HFFc6 (cell line): ENCODE measurements around the gene DYRK1B. TPM values are rescaled to one million over a fixed set of nuclear protein-coding genes. Genes with fewer than 3 reads are reported as not detected.

Source experiments
- DNase-seq: peaks from one replicate; pipeline ENCODE4 v3.0.0-alpha.2; 2018
- H3K27ac Mint-ChIP-seq: 2 replicates; pipeline ENCODE4 v1.8.0; 2020; ENCODE audit warnings: mild to moderate bottlenecking, mixed read lengths
- H3K27me3 Mint-ChIP-seq: 2 replicates; pipeline ENCODE4 v1.8.0; 2021; ENCODE audit warnings: mild to moderate bottlenecking, moderate library complexity, mixed read lengths; ENCODE audit not compliant: insufficient read depth
- H3K36me3 Mint-ChIP-seq: 2 replicates; pipeline ENCODE4 v1.8.0; 2021; ENCODE audit warnings: low read depth, mixed read lengths
- H3K4me1 Mint-ChIP-seq: 2 replicates; pipeline ENCODE4 v1.8.0; 2020; ENCODE audit warnings: low read depth, mixed read lengths
- H3K4me3 Mint-ChIP-seq: 2 replicates; pipeline ENCODE4 v1.8.0; 2020; ENCODE audit warnings: mild to moderate bottlenecking, moderate library complexity, mixed read lengths
- H3K9me3 Mint-ChIP-seq: 2 replicates; pipeline ENCODE4 v1.8.0; 2020; ENCODE audit warnings: mild to moderate bottlenecking, mixed read lengths
- total RNA-seq, 6 experiments: library from RNA; stranded (reverse); fragmentation: NEBNext Ultra II Directional; extraction: Animal tissue kit (Norgen Biotek cat#: 25700); gene quantifications; 2 replicates in 1 of 6; 3 replicates in 5 of 6; pipeline ENCODE4 v1.2.3, GENCODE V29; 2021
- TF ChIP-seq, protein P1 (sequence below): fragments of 200-600 bp; sonication (generic); IDR thresholded peaks from 2 replicates; pipeline ENCODE4 v1.5.0; 2021; ENCODE audit warnings: antibody characterized with exemption, mild to moderate bottlenecking

Gene DYRK1B
- total RNA-seq, 6 experiments from 2014 or later = 8.9 to 20.2 (median 12.7) TPM

GRCh38 chr19:39830847-39831246, 3.1 kb downstream of the DYRK1B start:
- Mint-ChIP-seq H3K27ac (peak overlapping the region; percentile 6), H3K4me3 (no peak overlapping the region), H3K27me3 (peaks cover 2% of the 10 kb centered on the region), H3K36me3 (peaks cover 44% of the 10 kb centered on the region), H3K4me1 (peaks cover 27% of the 10 kb centered on the region), H3K9me3 (no peaks in the 10 kb centered on the region)
- no peak for DNase-seq
- TF ChIP-seq, protein P1, sequence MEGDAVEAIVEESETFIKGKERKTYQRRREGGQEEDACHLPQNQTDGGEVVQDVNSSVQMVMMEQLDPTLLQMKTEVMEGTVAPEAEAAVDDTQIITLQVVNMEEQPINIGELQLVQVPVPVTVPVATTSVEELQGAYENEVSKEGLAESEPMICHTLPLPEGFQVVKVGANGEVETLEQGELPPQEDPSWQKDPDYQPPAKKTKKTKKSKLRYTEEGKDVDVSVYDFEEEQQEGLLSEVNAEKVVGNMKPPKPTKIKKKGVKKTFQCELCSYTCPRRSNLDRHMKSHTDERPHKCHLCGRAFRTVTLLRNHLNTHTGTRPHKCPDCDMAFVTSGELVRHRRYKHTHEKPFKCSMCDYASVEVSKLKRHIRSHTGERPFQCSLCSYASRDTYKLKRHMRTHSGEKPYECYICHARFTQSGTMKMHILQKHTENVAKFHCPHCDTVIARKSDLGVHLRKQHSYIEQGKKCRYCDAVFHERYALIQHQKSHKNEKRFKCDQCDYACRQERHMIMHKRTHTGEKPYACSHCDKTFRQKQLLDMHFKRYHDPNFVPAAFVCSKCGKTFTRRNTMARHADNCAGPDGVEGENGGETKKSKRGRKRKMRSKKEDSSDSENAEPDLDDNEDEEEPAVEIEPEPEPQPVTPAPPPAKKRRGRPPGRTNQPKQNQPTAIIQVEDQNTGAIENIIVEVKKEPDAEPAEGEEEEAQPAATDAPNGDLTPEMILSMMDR = no peak

DNA sequence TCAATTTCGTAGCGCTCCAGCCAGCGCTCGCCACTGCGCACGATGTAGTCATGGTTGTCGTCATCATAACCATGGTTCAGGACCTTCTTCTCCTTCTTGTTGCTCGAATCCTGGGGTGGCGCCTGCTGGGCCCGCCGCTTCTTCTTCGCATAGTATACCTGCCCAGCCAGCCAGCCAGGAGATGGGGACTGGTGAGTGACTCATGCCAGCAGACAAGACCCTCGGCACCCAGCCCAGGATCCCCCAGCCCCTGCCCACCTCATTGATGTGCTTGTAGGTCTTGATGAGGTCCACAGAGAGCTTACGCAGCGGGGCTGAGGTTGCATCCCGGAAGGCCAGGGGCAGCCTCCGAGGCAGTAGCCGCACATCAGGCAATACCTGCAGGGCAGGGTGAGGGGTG, 3.6 kb downstream of the DYRK1B start:
- peaks cover 27% of the 10 kb centered on the region for H3K4me1 Mint-ChIP-seq
- DNase-seq = no peak
- peaks cover 2% of the 10 kb centered on the region for H3K27me3 Mint-ChIP-seq
- TF ChIP-seq, protein P1 = no peak
- no peak overlapping the region for H3K4me3 Mint-ChIP-seq
- H3K9me3 Mint-ChIP-seq = no peaks in the 10 kb centered on the region
- H3K27ac Mint-ChIP-seq = no peak overlapping the region
- H3K36me3 Mint-ChIP-seq = peaks cover 44% of the 10 kb centered on the region

DNA sequence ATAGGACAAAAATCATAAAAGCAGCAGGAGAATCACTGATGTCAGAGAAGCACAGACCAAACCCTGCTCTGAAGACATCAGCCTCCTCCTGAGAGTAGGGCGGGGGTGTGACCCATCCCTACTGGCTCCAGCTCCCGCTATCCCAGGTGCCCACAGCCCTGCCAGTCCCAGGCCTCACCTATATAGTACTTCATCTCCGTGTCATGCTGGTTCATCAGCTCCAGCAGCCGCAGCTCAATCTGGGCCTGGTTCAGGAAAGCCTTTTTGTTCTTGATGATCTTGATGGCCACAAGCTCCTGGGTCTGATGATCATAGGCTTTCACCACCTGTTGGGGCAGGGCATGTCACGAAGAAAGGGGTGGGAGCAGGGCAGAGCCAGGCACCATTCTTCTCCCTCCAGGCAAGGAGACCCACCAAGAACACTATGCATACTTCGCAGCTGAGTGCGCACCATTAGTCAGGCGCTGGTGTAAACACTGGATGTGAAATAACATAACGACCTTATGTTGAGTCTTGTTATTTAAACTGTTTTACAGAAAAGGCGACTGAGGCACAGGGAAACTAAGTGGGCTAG, 4.2 kb downstream of the DYRK1B start:
- Mint-ChIP-seq H3K4me3 (no peak overlapping the region), H3K4me1 (peaks cover 27% of the 10 kb centered on the region), H3K36me3 (peaks cover 43% of the 10 kb centered on the region), H3K27ac (no peak overlapping the region), H3K9me3 (no peaks in the 10 kb centered on the region), H3K27me3 (peaks cover 2% of the 10 kb centered on the region)
- TF ChIP-seq, protein P1 = no peak
- DNase-seq = no peak

GRCh38 chr19:39828654-39829032, 5.3 kb downstream of the DYRK1B start:
- no peak overlapping the region for H3K27ac Mint-ChIP-seq
- peaks cover 2% of the 10 kb centered on the region; the same call in 1 of the 2 replicates for H3K27me3 Mint-ChIP-seq
- peaks cover 19% of the 10 kb centered on the region for H3K4me1 Mint-ChIP-seq
- H3K9me3 Mint-ChIP-seq = no peaks in the 10 kb centered on the region
- no peak overlapping the region for H3K4me3 Mint-ChIP-seq
- TF ChIP-seq, protein P1 = no peak
- DNase-seq = no peak
- H3K36me3 Mint-ChIP-seq = peaks cover 35% of the 10 kb centered on the region

GRCh38 chr19:39828015-39828653, 5.8 kb downstream of the DYRK1B start:
- no peak for DNase-seq
- Mint-ChIP-seq H3K4me1 (peaks cover 19% of the 10 kb centered on the region), H3K36me3 (peaks cover 35% of the 10 kb centered on the region), H3K27me3 (peaks cover 2% of the 10 kb centered on the region; the same call in 1 of the 2 replicates), H3K4me3 (no peak overlapping the region), H3K27ac (no peak overlapping the region), H3K9me3 (no peaks in the 10 kb centered on the region)
- TF ChIP-seq, protein P1 = no peak
